Mesenchymal stem cell (in vitro differentiated cells and primary cell): ENCODE data around the gene SPCS1.

Experiments
- DNase-seq: peaks from one replicate; pipeline ENCODE4 v3.0.0-alpha.2; 2013
- H2AFZ ChIP-seq: one replicate; pipeline ENCODE4 v1.6.1; 2013; ENCODE audit warnings: low read depth, mild to moderate bottlenecking, control low read depth, inconsistent platforms, low read length, moderate library complexity
- H2AK5ac ChIP-seq: 2 replicates; pipeline ENCODE4 v1.6.1; 2013; ENCODE audit warnings: low read length, moderate library complexity, mild to moderate bottlenecking, inconsistent platforms; ENCODE audit not compliant: severe bottlenecking
- H2BK120ac ChIP-seq: one replicate; pipeline ENCODE4 v1.6.1; 2013; ENCODE audit warnings: low read depth, mild to moderate bottlenecking, inconsistent platforms, low read length, moderate library complexity
- H2BK12ac ChIP-seq, 2 experiments: one replicate each; pipeline ENCODE4 v1.6.1; 2013; ENCODE audit warnings: inconsistent platforms in 2 of 2, low read length in 2 of 2, mild to moderate bottlenecking in 2 of 2, moderate library complexity in 2 of 2, control low read depth in 1 of 2
- H2BK15ac ChIP-seq: one replicate; pipeline ENCODE4 v1.6.1; 2013; ENCODE audit warnings: mild to moderate bottlenecking, low read depth, inconsistent platforms; ENCODE audit not compliant: poor library complexity, severe bottlenecking
- H2BK5ac ChIP-seq: 2 replicates; pipeline ENCODE4 v1.6.1; 2013; ENCODE audit warnings: low read depth, mild to moderate bottlenecking, low read length, control low read depth, inconsistent platforms; ENCODE audit not compliant: poor library complexity, severe bottlenecking
- H3K14ac ChIP-seq, 2 experiments: one replicate each; pipeline ENCODE4 v1.6.1; 2013; ENCODE audit warnings: inconsistent platforms in 2 of 2, low read length in 2 of 2, control low read depth in 1 of 2, mild to moderate bottlenecking in 1 of 2, moderate library complexity in 1 of 2
- H3K18ac ChIP-seq, 2 experiments: one replicate each; pipeline ENCODE4 v1.6.1; 2013; ENCODE audit warnings: inconsistent platforms in 2 of 2, low read length in 2 of 2, control low read depth in 1 of 2, low read depth in 1 of 2, mild to moderate bottlenecking in 1 of 2
- H3K23ac ChIP-seq, 2 experiments: one replicate each; pipeline ENCODE4 v1.6.1; 2013; ENCODE audit warnings: inconsistent platforms in 2 of 2, low read length in 2 of 2, mild to moderate bottlenecking in 2 of 2, moderate library complexity in 2 of 2, control low read depth in 1 of 2
- H3K27ac ChIP-seq: 2 replicates; pipeline ENCODE4 v1.5.1; 2013; ENCODE audit warnings: mild to moderate bottlenecking, moderate library complexity, low read length, control low read depth, inconsistent platforms; ENCODE audit not compliant: poor library complexity, severe bottlenecking
- H3K27me3 ChIP-seq, 2 experiments: 2 replicates each; pipeline versions ENCODE4 v1.6.1 to v1.7.0; 2013; ENCODE audit warnings: low read length in 2 of 2, mild to moderate bottlenecking in 2 of 2, moderate library complexity in 2 of 2, control low read depth in 1 of 2, inconsistent platforms in 1 of 2; ENCODE audit not compliant: control insufficient read depth in 1 of 2, insufficient read depth in 1 of 2
- H3K36me3 ChIP-seq, 2 experiments: 2 replicates each; pipeline versions ENCODE4 v1.6.1 to v1.7.0; 2013; ENCODE audit warnings: low read length in 2 of 2, control low read depth in 1 of 2, inconsistent platforms in 1 of 2, low read depth in 1 of 2, mild to moderate bottlenecking in 1 of 2; ENCODE audit not compliant: insufficient read depth in 2 of 2, control insufficient read depth in 1 of 2
- H3K4ac ChIP-seq, 2 experiments: one replicate each; pipeline ENCODE4 v1.6.1; 2013; ENCODE audit warnings: inconsistent platforms in 2 of 2, low read length in 2 of 2, mild to moderate bottlenecking in 2 of 2, moderate library complexity in 2 of 2, control low read depth in 1 of 2, low read depth in 1 of 2
- H3K4me1 ChIP-seq: 2 replicates; pipeline ENCODE4 v1.6.1; 2013; ENCODE audit warnings: low read depth, low read length, control low read depth; ENCODE audit not compliant: control insufficient read depth, insufficient read depth
- H3K4me2 ChIP-seq: 2 replicates; pipeline ENCODE4 v1.6.1; 2013; ENCODE audit warnings: low read length, mild to moderate bottlenecking, inconsistent platforms; ENCODE audit not compliant: poor library complexity, severe bottlenecking
- H3K4me3 ChIP-seq, 2 experiments: 2 replicates each; pipeline versions ENCODE4 v1.5.1 to v1.7.0; 2013; ENCODE audit warnings: low read length in 2 of 2, mild to moderate bottlenecking in 2 of 2, control low read depth in 1 of 2, low read depth in 1 of 2; ENCODE audit not compliant: insufficient read depth in 1 of 2
- H3K79me1 ChIP-seq: replicated peaks from 2 replicates; pipeline ENCODE4 v1.6.1; 2013; ENCODE audit warnings: mild to moderate bottlenecking, control low read depth, low read length, inconsistent platforms; ENCODE audit not compliant: poor library complexity, severe bottlenecking
- H3K9ac ChIP-seq: 2 replicates; pipeline ENCODE4 v1.7.0; 2013; ENCODE audit warnings: mild to moderate bottlenecking, low read length, moderate library complexity
- H3K9me3 ChIP-seq: 2 replicates; pipeline ENCODE4 v1.7.0; 2013; ENCODE audit warnings: mild to moderate bottlenecking, low read length; ENCODE audit not compliant: control insufficient read depth
- H4K8ac ChIP-seq: one replicate; pipeline ENCODE4 v1.6.1; 2013; ENCODE audit warnings: inconsistent platforms, mild to moderate bottlenecking, low read length, moderate library complexity
- H4K91ac ChIP-seq: one replicate; pipeline ENCODE4 v1.6.1; 2013; ENCODE audit warnings: mild to moderate bottlenecking, low read length, inconsistent platforms
- WGBS: methylation state at CpG from one replicate; pipeline ENCODE4 v1.1.7; 2013; ENCODE audit warnings: mixed read lengths; 5-methylcytosine and 5-hydroxymethylcytosine counted together

The SPCS1 gene

GRCh38 chr3:52739730-52740129 lies 33.8 kb downstream of the SPCS1 start:
- DNase-seq = no peak
- Histone ChIP-seq H3K18ac (no peak overlapping the region), H2BK15ac (no peak overlapping the region), H3K79me1 (peaks cover 5% of the 10 kb centered on the region), H2AFZ (no peak overlapping the region), H3K9ac (no peak overlapping the region), H3K9me3 (peaks cover 12% of the 10 kb centered on the region), H3K36me3 (peaks cover 33 to 77% of the 10 kb centered on the region in 2 experiments), H3K27me3 (no peaks in the 10 kb centered on the region), H3K4me2 (no peak overlapping the region), H4K8ac (no peak overlapping the region), H3K4ac (no peak overlapping the region), H2BK12ac (no peak overlapping the region), H3K4me1 (no peaks in the 10 kb centered on the region), H4K91ac (no peak overlapping the region), H3K4me3 (no peak overlapping the region), H3K27ac (no peak overlapping the region), H2BK5ac (no peak overlapping the region), H2BK120ac (no peak overlapping the region), H2AK5ac (no peak overlapping the region), H3K14ac (no peak overlapping the region), H3K23ac (no peak overlapping the region)
- 97% methylated on average over 1 of the region's 1 CpG for WGBS

DNA sequence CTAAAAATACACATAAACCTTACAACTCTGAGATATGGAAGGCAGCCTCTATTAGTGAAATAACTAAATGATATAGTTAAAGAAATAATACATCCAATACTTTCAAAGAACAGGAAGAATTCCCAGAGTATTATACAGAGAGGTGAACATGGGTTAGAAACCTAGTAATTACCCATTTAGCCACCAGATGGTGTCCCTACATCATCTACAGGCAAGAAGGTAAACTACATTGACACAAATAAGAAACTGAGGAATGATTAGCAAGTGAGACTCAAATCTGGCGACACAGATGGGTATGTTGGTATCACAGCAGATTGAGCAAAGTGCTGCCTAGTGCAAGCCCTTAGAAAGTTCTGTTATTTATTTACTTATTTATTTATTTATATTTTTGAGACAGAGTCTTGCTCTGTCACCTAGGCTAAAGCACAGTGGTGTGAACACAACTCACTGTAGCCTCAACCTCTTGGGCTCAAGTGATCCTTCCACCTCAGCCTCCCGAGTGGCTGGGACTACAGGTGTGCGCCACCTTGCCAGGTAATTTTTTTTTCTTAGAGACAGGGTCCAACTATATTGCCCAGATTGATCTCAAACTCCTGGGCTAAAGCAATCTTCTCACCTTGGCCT lies 36.6 kb downstream of the SPCS1 start:
- no peak overlapping the region for H3K9ac ChIP-seq
- H3K36me3 ChIP-seq = peaks cover 41 to 77% of the 10 kb centered on the region in 2 experiments
- no peak overlapping the region for H2AK5ac ChIP-seq
- no peak overlapping the region for H4K8ac ChIP-seq
- H3K4ac ChIP-seq = no peak overlapping the region
- no peaks in the 10 kb centered on the region for H3K4me1 ChIP-seq
- no peak overlapping the region for H2BK5ac ChIP-seq
- H2BK15ac ChIP-seq = no peak overlapping the region
- no peak overlapping the region for H3K4me3 ChIP-seq
- H2BK12ac ChIP-seq = no peak overlapping the region
- H3K23ac ChIP-seq = no peak overlapping the region
- no peak overlapping the region for H2BK120ac ChIP-seq
- H3K27me3 ChIP-seq = no peaks in the 10 kb centered on the region
- no peak overlapping the region for H4K91ac ChIP-seq
- H3K79me1 ChIP-seq = peaks cover 5% of the 10 kb centered on the region
- no peak overlapping the region for H2AFZ ChIP-seq
- no peak overlapping the region for H3K27ac ChIP-seq
- H3K18ac ChIP-seq = no peak overlapping the region
- H3K4me2 ChIP-seq = no peak overlapping the region
- WGBS = 84% methylated on average over 3 of the region's 3 CpGs
- no peaks in the 10 kb centered on the region for H3K9me3 ChIP-seq
- DNase-seq = peak; percentile 49
- H3K14ac ChIP-seq = no peak overlapping the region

- Histone ChIP-seq H4K91ac (no peak overlapping the region), H3K79me1 (peaks cover 3% of the 10 kb centered on the region), H3K23ac (no peak overlapping the region), H3K4me3 (no peak overlapping the region), H2AFZ (no peak overlapping the region), H3K14ac (no peak overlapping the region), H2BK5ac (no peak overlapping the region), H2BK120ac (no peak overlapping the region), H3K27me3 (no peaks in the 10 kb centered on the region), H3K4me2 (no peak overlapping the region), H2BK12ac (no peak overlapping the region), H3K36me3 (peaks cover 38 to 76% of the 10 kb centered on the region in 2 experiments), H3K9ac (no peak overlapping the region), H4K8ac (no peak overlapping the region), H3K27ac (no peak overlapping the region), H3K18ac (no peak overlapping the region), H3K9me3 (no peaks in the 10 kb centered on the region), H3K4ac (no peak overlapping the region), H2AK5ac (no peak overlapping the region), H3K4me1 (no peaks in the 10 kb centered on the region), H2BK15ac (no peak overlapping the region)
- no peak for DNase-seq
- WGBS = 98% methylated on average over 5 of the region's 5 CpGs
Measured at GRCh38 chr3:52743152-52743551, 37.2 kb downstream of the SPCS1 start.

DNA sequence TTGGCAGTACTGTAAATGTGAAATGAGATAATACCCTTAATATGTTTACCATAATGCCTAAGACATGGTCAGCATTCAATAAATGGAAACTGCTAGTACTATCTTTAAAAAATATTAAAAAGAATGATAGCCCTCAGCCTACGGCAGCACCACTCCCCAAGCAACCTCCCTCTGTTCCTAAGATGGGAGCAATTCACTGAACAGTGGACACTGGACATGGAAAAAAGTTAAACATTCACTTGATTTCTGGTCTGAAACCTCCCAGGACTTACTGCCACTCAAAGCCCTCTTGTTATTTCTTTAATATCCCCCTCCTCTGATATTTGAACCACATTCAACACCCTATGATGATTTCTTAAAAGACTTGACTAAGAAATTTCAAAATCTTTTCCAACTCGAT lies 37.8 kb downstream of the SPCS1 start:
- Histone ChIP-seq H2BK5ac (no peak overlapping the region), H2BK12ac (no peak overlapping the region)
- 95% methylated on average over 2 of the region's 2 CpGs for WGBS

More for the DNA sequence above, 37.8 kb downstream of the SPCS1 start:
- Histone ChIP-seq H2BK15ac (no peak overlapping the region), H3K14ac (no peak overlapping the region), H3K4ac (no peak overlapping the region), H3K27ac (no peak overlapping the region), H3K9ac (no peak overlapping the region), H3K4me1 (no peaks in the 10 kb centered on the region), H3K36me3 (peaks cover 36 to 77% of the 10 kb centered on the region in 2 experiments), H2AK5ac (no peak overlapping the region), H3K79me1 (peaks cover 2% of the 10 kb centered on the region), H3K4me3 (no peak overlapping the region), H3K4me2 (no peak overlapping the region), H3K23ac (no peak overlapping the region), H4K8ac (no peak overlapping the region), H3K27me3 (no peaks in the 10 kb centered on the region), H3K18ac (no peak overlapping the region), H4K91ac (no peak overlapping the region), H2AFZ (no peak overlapping the region), H2BK120ac (no peak overlapping the region), H3K9me3 (no peaks in the 10 kb centered on the region)
- no peak for DNase-seq
